Trophoblast cell (in vitro differentiated cells and primary cell): ENCODE results near the gene ATL1.

ENCODE experiments used
- DNase-seq, 2 donors: peaks; one replicate each; pipeline ENCODE4 v3.0.0-alpha.2; 2016
- H2AFZ ChIP-seq: 2 replicates; pipeline ENCODE4 v1.6.1; 2013; ENCODE audit warnings: low read length, moderate library complexity, mild to moderate bottlenecking; ENCODE audit not compliant: insufficient read depth, poor library complexity
- H2AK5ac ChIP-seq: 2 replicates; pipeline ENCODE4 v1.6.1; 2013; ENCODE audit warnings: mild to moderate bottlenecking, low read length
- H2BK120ac ChIP-seq: 2 replicates; pipeline ENCODE4 v1.6.1; 2013; ENCODE audit warnings: low read length, mild to moderate bottlenecking, moderate library complexity; ENCODE audit not compliant: insufficient read depth, poor library complexity
- H2BK12ac ChIP-seq: 2 replicates; pipeline ENCODE4 v1.6.1; 2013; ENCODE audit warnings: mild to moderate bottlenecking, low read length, moderate library complexity
- H2BK5ac ChIP-seq: 2 replicates; pipeline ENCODE4 v1.6.1; 2013; ENCODE audit warnings: low read length, low read depth, moderate library complexity, mild to moderate bottlenecking; ENCODE audit not compliant: poor library complexity
- H3K14ac ChIP-seq: 2 replicates; pipeline ENCODE4 v1.6.1; 2013; ENCODE audit warnings: mild to moderate bottlenecking, low read length
- H3K18ac ChIP-seq: 2 replicates; pipeline ENCODE4 v1.6.1; 2013; ENCODE audit warnings: mild to moderate bottlenecking, low read length
- H3K23ac ChIP-seq: 2 replicates; pipeline ENCODE4 v1.6.1; 2013; ENCODE audit warnings: low read length
- H3K27ac ChIP-seq: 2 replicates; pipeline ENCODE4 v1.5.1; 2013; ENCODE audit warnings: low read depth, mild to moderate bottlenecking, inconsistent platforms, low read length, moderate library complexity
- H3K27me3 ChIP-seq: 2 replicates; pipeline ENCODE4 v1.6.1; 2013; ENCODE audit warnings: inconsistent platforms, mild to moderate bottlenecking, low read length, moderate library complexity; ENCODE audit not compliant: insufficient read depth
- H3K36me3 ChIP-seq, 2 experiments: 1 replicate in 1 of 2; 2 replicates in 1 of 2; pipeline ENCODE4 v1.6.1; 2013; ENCODE audit warnings: low read length in 2 of 2, mild to moderate bottlenecking in 2 of 2, moderate library complexity in 1 of 2; ENCODE audit not compliant: insufficient read depth in 2 of 2, control insufficient read depth in 1 of 2
- H3K4ac ChIP-seq: 2 replicates; pipeline ENCODE4 v1.6.1; 2013; ENCODE audit warnings: low read depth, mild to moderate bottlenecking, low read length, moderate library complexity
- H3K4me1 ChIP-seq, 2 experiments: 1 replicate in 1 of 2; 2 replicates in 1 of 2; pipeline ENCODE4 v1.6.1; 2013; ENCODE audit warnings: low read length in 2 of 2, mild to moderate bottlenecking in 2 of 2, moderate library complexity in 1 of 2; ENCODE audit not compliant: insufficient read depth in 2 of 2, control insufficient read depth in 1 of 2
- H3K4me2 ChIP-seq: 2 replicates; pipeline ENCODE4 v1.6.1; 2013; ENCODE audit warnings: inconsistent platforms, mild to moderate bottlenecking, low read length, moderate library complexity
- H3K4me3 ChIP-seq: 2 replicates; pipeline ENCODE4 v1.5.1; 2013; ENCODE audit warnings: mild to moderate bottlenecking, low read depth, low read length, inconsistent platforms
- H3K79me1 ChIP-seq: one replicate; pipeline ENCODE4 v1.6.1; 2013; ENCODE audit warnings: low read length
- H3K79me2 ChIP-seq: 2 replicates; pipeline ENCODE4 v1.6.1; 2013; ENCODE audit warnings: low read length, mild to moderate bottlenecking; ENCODE audit not compliant: control insufficient read depth, insufficient read depth, poor library complexity
- H3K9ac ChIP-seq: 2 replicates; pipeline ENCODE4 v1.6.1; 2013; ENCODE audit warnings: mild to moderate bottlenecking, low read length
- H3K9me3 ChIP-seq: 2 replicates; pipeline ENCODE4 v1.6.1; 2013; ENCODE audit warnings: low read depth, mild to moderate bottlenecking, control low read depth, inconsistent platforms, low read length; ENCODE audit not compliant: insufficient read depth
- H4K12ac ChIP-seq: 2 replicates; pipeline ENCODE4 v1.6.1; 2013; ENCODE audit warnings: low read depth, mild to moderate bottlenecking, low read length, moderate library complexity
- H4K8ac ChIP-seq: 2 replicates; pipeline ENCODE4 v1.6.1; 2013; ENCODE audit warnings: low read depth, mild to moderate bottlenecking, low read length, moderate library complexity
- H4K91ac ChIP-seq: one replicate; pipeline ENCODE4 v1.6.1; 2013; ENCODE audit warnings: low read depth, mild to moderate bottlenecking, low read length, moderate library complexity
- WGBS: extraction: QIAGEN DNeasy Blood & Tissue Kit; methylation state at CpG from one replicate; pipeline ENCODE4 v1.1.7; 2013; ENCODE audit warnings: missing lambda C conversion rate; ENCODE audit not compliant: insufficient read length, insufficient coverage; ENCODE audit errors: extremely low coverage; 5-methylcytosine and 5-hydroxymethylcytosine counted together

ATL1 gene

GRCh38 chr14:50616275-50616674 lies 56.3 kb downstream of the ATL1 start:
- Histone ChIP-seq H3K36me3 (no peaks in the 10 kb centered on the region), H3K27me3 (no peaks in the 10 kb centered on the region), H2BK5ac (no peak overlapping the region), H4K91ac (no peak overlapping the region), H2BK120ac (no peak overlapping the region), H2BK12ac (no peak overlapping the region), H3K14ac (no peak overlapping the region), H3K18ac (no peak overlapping the region), H3K9me3 (no peaks in the 10 kb centered on the region), H3K79me1 (no peaks in the 10 kb centered on the region), H3K4me1 (no peaks in the 10 kb centered on the region), H4K8ac (no peak overlapping the region), H3K4me2 (no peak overlapping the region), H3K9ac (no peak overlapping the region), H3K79me2 (no peaks in the 10 kb centered on the region), H3K4ac (no peak overlapping the region), H3K27ac (no peak overlapping the region), H2AK5ac (no peak overlapping the region), H3K23ac (no peak overlapping the region), H2AFZ (no peak overlapping the region), H3K4me3 (no peak overlapping the region), H4K12ac (no peak overlapping the region)
- DNase-seq, result no peak
- no CpG with 5 or more reads among the region's 2 CpGs for WGBS

- no peak overlapping the region for H3K4ac ChIP-seq
- no peak overlapping the region for H4K8ac ChIP-seq
- H3K79me1 ChIP-seq, result no peaks in the 10 kb centered on the region
- no peak overlapping the region for H3K4me2 ChIP-seq
- no peak overlapping the region for H4K91ac ChIP-seq
- no peak overlapping the region for H3K4me3 ChIP-seq
- no peak overlapping the region for H3K9ac ChIP-seq
- H3K14ac ChIP-seq, result no peak overlapping the region
- H3K27ac ChIP-seq, result no peak overlapping the region
- H3K4me1 ChIP-seq, result no peaks in the 10 kb centered on the region
- no CpG with 5 or more reads among the region's 5 CpGs for WGBS
- H3K18ac ChIP-seq, result no peak overlapping the region
- H3K36me3 ChIP-seq, result no peaks in the 10 kb centered on the region
- no peak overlapping the region for H2AFZ ChIP-seq
- DNase-seq, result peak; percentile 2 to 54
- no peak overlapping the region for H2BK120ac ChIP-seq
- no peak overlapping the region for H2BK5ac ChIP-seq
- no peak overlapping the region for H2BK12ac ChIP-seq
- no peaks in the 10 kb centered on the region for H3K9me3 ChIP-seq
- no peaks in the 10 kb centered on the region for H3K79me2 ChIP-seq
- no peak overlapping the region for H4K12ac ChIP-seq
- H3K23ac ChIP-seq, result no peak overlapping the region
- no peak overlapping the region for H2AK5ac ChIP-seq
- no peaks in the 10 kb centered on the region for H3K27me3 ChIP-seq
Observed at GRCh38 chr14:50619569-50620141, 59.7 kb downstream of the ATL1 start.

GRCh38 chr14:50620341-50620740 lies 60.4 kb downstream of the ATL1 start:
- H2BK120ac ChIP-seq, result no peak overlapping the region
- no peak overlapping the region for H2AFZ ChIP-seq
- H4K91ac ChIP-seq, result no peak overlapping the region
- H4K8ac ChIP-seq, result no peak overlapping the region
- H3K4me1 ChIP-seq, result no peaks in the 10 kb centered on the region
- H2BK5ac ChIP-seq, result no peak overlapping the region
- H3K79me2 ChIP-seq, result no peaks in the 10 kb centered on the region
- no peak overlapping the region for H3K4me3 ChIP-seq
- no peak for DNase-seq
- H3K18ac ChIP-seq, result no peak overlapping the region
- no peak overlapping the region for H3K9ac ChIP-seq
- no peak overlapping the region for H2AK5ac ChIP-seq
- no peak overlapping the region for H4K12ac ChIP-seq
- H2BK12ac ChIP-seq, result no peak overlapping the region
- no peak overlapping the region for H3K27ac ChIP-seq
- no peaks in the 10 kb centered on the region for H3K9me3 ChIP-seq
- no peaks in the 10 kb centered on the region for H3K27me3 ChIP-seq
- no peak overlapping the region for H3K23ac ChIP-seq
- no peak overlapping the region for H3K4ac ChIP-seq
- no peaks in the 10 kb centered on the region for H3K36me3 ChIP-seq
- no peak overlapping the region for H3K4me2 ChIP-seq
- no peaks in the 10 kb centered on the region for H3K79me1 ChIP-seq
- no CpG with 5 or more reads among the region's 4 CpGs for WGBS
- no peak overlapping the region for H3K14ac ChIP-seq

DNA sequence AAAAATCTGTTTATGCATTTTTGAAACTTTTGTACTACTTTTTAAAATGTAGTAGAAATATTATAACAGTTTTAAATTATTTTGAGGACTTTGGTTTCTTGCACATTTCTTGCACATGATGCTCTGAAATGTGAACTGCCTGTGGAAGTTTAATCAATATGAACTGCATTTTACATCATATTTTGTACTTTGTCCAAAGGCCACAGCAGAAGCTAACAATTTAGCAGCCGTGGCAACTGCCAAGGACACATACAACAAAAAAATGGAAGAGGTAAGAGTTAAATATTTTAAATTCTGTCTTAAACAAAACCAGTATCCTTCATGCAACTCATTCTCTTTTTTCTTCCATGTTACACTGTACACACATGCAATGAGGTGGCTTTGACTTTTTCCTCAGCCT lies 63.0 kb downstream of the ATL1 start:
- no peak overlapping the region for H4K91ac ChIP-seq
- H3K27me3 ChIP-seq, result no peaks in the 10 kb centered on the region
- H3K79me1 ChIP-seq, result no peaks in the 10 kb centered on the region
- H3K23ac ChIP-seq, result no peak overlapping the region
- H2BK5ac ChIP-seq, result no peak overlapping the region
- no peak overlapping the region for H3K27ac ChIP-seq
- no peak overlapping the region for H3K14ac ChIP-seq
- peaks cover 0 to 2% of the 10 kb centered on the region in 2 experiments for H3K36me3 ChIP-seq
- no peak overlapping the region for H4K12ac ChIP-seq
- H3K18ac ChIP-seq, result no peak overlapping the region
- H2AFZ ChIP-seq, result no peak overlapping the region
- H3K4me3 ChIP-seq, result no peak overlapping the region
- H3K4me2 ChIP-seq, result no peak overlapping the region
- no peaks in the 10 kb centered on the region for H3K9me3 ChIP-seq
- no CpG with 5 or more reads among the region's 1 CpG for WGBS
- no peaks in the 10 kb centered on the region for H3K79me2 ChIP-seq
- H2BK12ac ChIP-seq, result no peak overlapping the region
- H3K9ac ChIP-seq, result no peak overlapping the region
- no peak overlapping the region for H3K4ac ChIP-seq
- no peak overlapping the region for H2AK5ac ChIP-seq
- H4K8ac ChIP-seq, result no peak overlapping the region
- no peak for DNase-seq
- H2BK120ac ChIP-seq, result no peak overlapping the region
- no peaks in the 10 kb centered on the region for H3K4me1 ChIP-seq
